Ectodermal cell (in vitro differentiated cells): ENCODE measurements around the gene L1CAM.

Experiments used
- H3K27ac ChIP-seq: 2 replicates; pipeline ENCODE4 v1.7.0; 2013; ENCODE audit warnings: mild to moderate bottlenecking, low read depth, low read length; ENCODE audit not compliant: insufficient read depth, poor library complexity, severe bottlenecking
- H3K27me3 ChIP-seq: 2 replicates; pipeline ENCODE4 v1.7.0; 2013; ENCODE audit warnings: mild to moderate bottlenecking, low read length; ENCODE audit not compliant: insufficient read depth, control insufficient read depth, poor library complexity, severe bottlenecking
- H3K36me3 ChIP-seq: one replicate; pipeline ENCODE4 v1.7.0; 2013; ENCODE audit warnings: low read length; ENCODE audit not compliant: control insufficient read depth, insufficient read depth
- H3K4me1 ChIP-seq: one replicate; pipeline ENCODE4 v1.7.0; 2013; ENCODE audit warnings: low read length; ENCODE audit not compliant: control insufficient read depth, insufficient read depth
- H3K4me3 ChIP-seq: 2 replicates; pipeline ENCODE4 v1.7.0; 2013; ENCODE audit warnings: low read depth, low read length, control low read depth; ENCODE audit not compliant: insufficient read depth
- H3K9me3 ChIP-seq: 2 replicates; pipeline ENCODE4 v1.7.0; 2013; ENCODE audit warnings: mild to moderate bottlenecking, low read length, moderate library complexity; ENCODE audit not compliant: control insufficient read depth
- WGBS, 2 experiments: methylation state at CpG; one replicate each; pipeline ENCODE4 v1.1.7; 2013; ENCODE audit warnings: missing lambda C conversion rate in 2 of 2; 5-methylcytosine and 5-hydroxymethylcytosine counted together

Gene L1CAM

GRCh38 chrX:153864101-153864500 is 21.9 kb downstream of the L1CAM start:
- peaks cover 22% of the 10 kb centered on the region for H3K4me1 ChIP-seq
- 92 to 95% methylated on average over 10 of the region's 10 CpGs for WGBS, 2 experiments
- H3K36me3 ChIP-seq: no peaks in the 10 kb centered on the region
- H3K4me3 ChIP-seq: no peak overlapping the region
- H3K9me3 ChIP-seq: no peaks in the 10 kb centered on the region
- no peak overlapping the region for H3K27ac ChIP-seq
- H3K27me3 ChIP-seq: no peaks in the 10 kb centered on the region

- no peaks in the 10 kb centered on the region for H3K27me3 ChIP-seq
- H3K36me3 ChIP-seq: no peaks in the 10 kb centered on the region
- peaks cover 22% of the 10 kb centered on the region for H3K4me1 ChIP-seq
- H3K9me3 ChIP-seq: no peaks in the 10 kb centered on the region
- H3K4me3 ChIP-seq: no peak overlapping the region
- no peak overlapping the region for H3K27ac ChIP-seq
- WGBS, 2 experiments: 61 to 68% methylated on average over 26 to 28 of the region's 28 CpGs
Observed at GRCh38 chrX:153863251-153863991, 22.6 kb downstream of the L1CAM start.

DNA sequence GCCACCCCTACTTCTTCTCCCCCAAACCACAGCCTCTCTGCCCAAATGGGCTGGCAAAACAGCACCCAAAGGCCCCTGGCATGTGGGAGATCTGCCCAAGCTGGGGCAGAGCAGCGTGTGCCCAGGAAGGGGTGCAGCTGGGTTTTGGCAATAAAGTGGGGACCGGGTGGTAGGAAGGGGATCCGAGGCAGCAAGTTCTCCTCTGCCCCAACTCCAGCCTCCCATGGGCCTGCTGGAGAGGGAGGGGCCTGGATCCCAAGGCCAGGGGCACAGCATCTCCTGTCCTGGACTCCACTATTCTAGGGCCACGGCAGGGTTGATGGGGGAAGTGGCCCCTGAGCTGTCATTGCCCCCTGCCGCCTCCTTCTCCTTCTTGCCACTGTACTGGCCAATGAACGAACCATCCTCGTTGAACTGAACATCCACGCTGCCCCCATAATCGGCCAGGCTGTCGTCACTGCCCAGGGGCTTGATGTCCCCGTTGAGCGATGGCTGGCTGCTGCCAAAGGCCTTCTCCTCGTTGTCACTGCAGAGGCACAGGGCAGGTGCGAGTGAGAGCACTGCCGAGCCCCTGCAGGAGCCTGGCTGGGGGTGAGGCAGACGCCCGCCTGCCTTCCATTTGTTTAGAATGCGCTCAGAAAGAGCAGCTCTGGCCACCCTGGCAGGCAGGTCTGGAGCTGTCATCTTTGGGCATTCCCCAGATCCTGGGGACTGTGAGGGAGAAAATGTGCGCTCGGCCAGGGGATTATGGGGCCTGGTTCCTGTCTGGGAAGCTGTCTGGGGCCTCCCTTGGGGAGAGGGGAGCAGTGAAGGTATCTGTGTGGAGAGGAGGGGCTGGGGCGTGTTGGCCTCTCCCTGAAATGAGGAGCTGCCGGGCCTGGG is 23.4 kb downstream of the L1CAM start:
- H3K27me3 ChIP-seq: no peaks in the 10 kb centered on the region
- no peaks in the 10 kb centered on the region for H3K36me3 ChIP-seq
- 55 to 57% methylated on average over 22 of the region's 22 CpGs for WGBS, 2 experiments
- H3K4me1 ChIP-seq: peaks cover 22% of the 10 kb centered on the region
- no peaks in the 10 kb centered on the region for H3K9me3 ChIP-seq
- H3K27ac ChIP-seq: no peak overlapping the region
- no peak overlapping the region for H3K4me3 ChIP-seq

DNA sequence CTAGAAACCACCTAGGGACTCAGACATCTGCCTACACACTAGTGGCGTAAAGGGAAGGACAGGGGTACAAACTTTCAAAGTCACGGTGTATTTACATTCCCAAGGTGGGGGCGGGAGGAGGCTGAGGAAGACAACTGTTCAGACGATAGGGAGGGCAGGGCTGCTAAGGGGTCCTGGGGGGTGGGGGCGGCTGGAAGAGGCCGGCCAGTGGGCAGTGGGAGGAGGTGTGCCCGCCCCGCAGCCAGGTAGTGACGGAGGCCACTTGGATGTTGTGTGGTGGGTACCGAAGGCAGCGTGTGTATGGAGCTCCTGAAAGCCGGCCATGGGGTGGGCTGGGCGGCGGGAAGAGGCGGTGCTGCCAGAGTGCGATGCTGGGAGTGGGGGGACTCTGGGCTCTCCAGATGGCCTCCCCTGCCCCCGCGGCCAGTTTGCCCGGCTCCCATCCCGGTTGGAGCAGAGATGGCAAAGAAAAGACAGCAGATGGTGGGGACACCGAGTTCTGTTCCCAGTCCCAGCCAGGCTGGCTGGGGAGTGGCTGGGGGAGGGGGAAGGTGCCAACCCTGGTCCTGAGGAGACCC is 24.2 kb downstream of the L1CAM start:
- H3K4me3 ChIP-seq: no peak overlapping the region
- 79 to 83% methylated on average over 21 of the region's 21 CpGs for WGBS, 2 experiments
- no peaks in the 10 kb centered on the region for H3K36me3 ChIP-seq
- H3K27ac ChIP-seq: no peak overlapping the region
- no peaks in the 10 kb centered on the region for H3K9me3 ChIP-seq
- no peaks in the 10 kb centered on the region for H3K27me3 ChIP-seq
- peaks cover 22% of the 10 kb centered on the region for H3K4me1 ChIP-seq

DNA sequence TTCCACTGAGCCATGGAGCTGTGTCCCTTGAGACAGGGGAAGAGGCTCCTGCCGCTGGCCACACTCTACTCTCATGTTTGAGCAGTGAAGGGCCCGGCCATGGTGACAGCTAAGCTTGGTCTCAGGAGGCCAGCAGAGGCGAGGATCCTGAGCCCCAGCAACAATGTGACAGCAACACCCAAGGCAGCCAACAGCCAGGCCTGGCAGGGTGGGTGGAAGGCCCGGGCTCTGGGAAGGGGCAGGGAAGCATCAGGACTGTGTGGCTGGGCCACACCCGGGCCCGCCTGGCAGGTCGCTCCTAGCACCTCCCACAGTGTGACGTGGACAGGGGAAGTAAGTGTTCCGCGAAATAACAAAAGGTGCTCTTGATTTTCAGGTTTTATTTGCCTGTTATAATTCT is 24.8 kb downstream of the L1CAM start:
- Histone ChIP-seq H3K9me3 (no peaks in the 10 kb centered on the region), H3K27me3 (no peaks in the 10 kb centered on the region), H3K27ac (no peak overlapping the region), H3K4me3 (no peak overlapping the region), H3K36me3 (no peaks in the 10 kb centered on the region), H3K4me1 (peaks cover 22% of the 10 kb centered on the region)
- WGBS, 2 experiments: 89 to 93% methylated on average over 7 to 10 of the region's 10 CpGs

GRCh38 chrX:153857348-153857903 is 28.5 kb downstream of the L1CAM start:
- 81 to 86% methylated on average over 2 of the region's 2 CpGs for WGBS, 2 experiments
- Histone ChIP-seq H3K4me1 (peaks cover 11% of the 10 kb centered on the region), H3K9me3 (no peaks in the 10 kb centered on the region), H3K4me3 (no peak overlapping the region), H3K27ac (no peak overlapping the region), H3K36me3 (no peaks in the 10 kb centered on the region), H3K27me3 (no peaks in the 10 kb centered on the region)

DNA sequence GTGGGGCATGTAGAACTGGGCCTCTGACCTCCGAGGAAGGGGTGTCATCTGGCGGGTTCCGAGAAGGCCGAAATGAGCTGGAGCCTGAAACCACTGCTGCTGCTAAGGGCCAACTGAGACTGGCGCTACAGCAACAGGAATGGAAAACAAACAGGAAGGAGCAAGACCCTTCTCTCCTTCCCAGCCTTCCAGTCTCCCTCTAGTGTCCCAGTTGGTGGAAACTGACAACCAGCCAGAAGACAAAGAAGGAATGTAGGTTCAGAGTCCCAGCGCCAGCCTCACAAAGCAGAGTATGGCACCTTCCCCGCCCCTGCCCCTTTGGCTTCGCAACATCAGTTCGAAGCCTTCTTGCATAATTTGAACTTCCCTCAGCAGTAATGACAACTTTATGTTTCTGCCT is 31.3 kb downstream of the L1CAM start:
- Histone ChIP-seq H3K4me3 (no peak overlapping the region), H3K27ac (no peak overlapping the region), H3K9me3 (no peaks in the 10 kb centered on the region), H3K36me3 (no peaks in the 10 kb centered on the region), H3K4me1 (no peaks in the 10 kb centered on the region), H3K27me3 (no peaks in the 10 kb centered on the region)
- WGBS, 2 experiments: 79% methylated on average over 9 of the region's 9 CpGs

GRCh38 chrX:153853902-153854267 is 32.1 kb downstream of the L1CAM start:
- Histone ChIP-seq H3K4me3 (no peak overlapping the region), H3K9me3 (no peaks in the 10 kb centered on the region), H3K27ac (no peak overlapping the region), H3K36me3 (no peaks in the 10 kb centered on the region), H3K4me1 (no peaks in the 10 kb centered on the region), H3K27me3 (no peaks in the 10 kb centered on the region)
- 91 to 93% methylated on average over 3 of the region's 3 CpGs for WGBS, 2 experiments

DNA sequence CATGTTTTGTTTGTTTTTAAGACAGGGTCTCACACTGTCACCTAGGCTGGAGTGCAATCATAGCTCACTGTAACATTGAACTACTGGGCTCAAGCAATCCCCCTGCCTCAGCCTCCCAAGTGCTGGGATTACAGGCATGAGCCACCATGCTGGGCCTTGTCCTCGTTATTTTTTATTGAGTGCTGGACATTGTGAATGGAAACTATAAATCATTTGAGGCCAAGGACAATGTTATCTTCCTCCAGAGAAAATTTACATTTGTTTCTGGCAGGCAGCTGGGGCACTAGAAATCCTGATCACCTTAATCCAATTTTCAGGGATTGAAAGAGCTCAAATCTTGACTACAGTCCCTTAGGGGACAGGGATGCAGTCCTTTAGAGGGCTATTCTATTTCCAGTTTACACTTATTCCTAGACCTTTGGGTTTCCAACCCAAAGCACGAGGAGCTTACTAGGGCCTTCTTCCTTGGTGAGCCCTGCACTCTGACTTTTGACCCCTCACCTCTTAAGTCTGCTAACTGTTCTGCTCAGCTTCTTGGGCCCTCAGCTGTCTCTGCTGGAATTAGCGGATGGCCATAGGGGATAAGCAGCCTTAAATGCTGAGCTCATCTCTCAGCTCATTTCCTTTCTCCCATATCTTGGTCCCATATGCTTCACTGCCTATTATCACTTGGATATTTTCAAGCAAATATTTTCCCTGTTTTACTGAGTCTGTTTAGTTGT is 32.6 kb downstream of the L1CAM start:
- no peaks in the 10 kb centered on the region for H3K9me3 ChIP-seq
- 73 to 92% methylated on average over 3 of the region's 3 CpGs for WGBS, 2 experiments
- no peaks in the 10 kb centered on the region for H3K4me1 ChIP-seq
- no peaks in the 10 kb centered on the region for H3K27me3 ChIP-seq
- no peaks in the 10 kb centered on the region for H3K36me3 ChIP-seq
- no peak overlapping the region for H3K27ac ChIP-seq
- no peak overlapping the region for H3K4me3 ChIP-seq
